Epithelial cell of proximal tubule (primary cell): ENCODE data around the gene CCDC121. TPM values are rescaled to one million over a fixed set of nuclear protein-coding genes. Genes with fewer than 3 reads are reported as not detected.

ENCODE experiments used
- DNase-seq: peaks from one replicate; pipeline ENCODE4 v3.0.0-alpha.2; 2011; ENCODE audit warnings: low read depth
- H3K4me3 ChIP-seq: 2 replicates; pipeline ENCODE4 v1.5.1; 2011; ENCODE audit warnings: low read depth, mild to moderate bottlenecking, low read length
- CTCF ChIP-seq: conservative IDR thresholded peaks from 2 replicates; pipeline ENCODE4 v1.5.1; 2012; ENCODE audit warnings: low read depth, mild to moderate bottlenecking, low read length
- total RNA-seq: library from RNA; depleted of rRNA; stranded (reverse); fragments of >200 nt; gene quantifications from 2 replicates; pipeline ENCODE4 v1.2.3, GENCODE V29; 2015

CCDC121 gene
- total RNA-seq, result 0.12 and 2.5 TPM in 2 replicates

- TF ChIP-seq CTCF, result no peak
- peak; percentile 56 for DNase-seq
- H3K4me3 ChIP-seq, result peak within 1 kb of the TSS; percentile 94
These were observed at the start of gene CCDC121, which contains the start of gene GPN1 for GRCh38 chr2:27628767-27629709. CCDC121 (minus strand) TSS chr2:27629012; CDS start chr2:27627799, 1,213 bp downstream. GPN1 (plus strand) TSS chr2:27629050; CDS start chr2:27629059, 9 bp downstream.

GRCh38 chr2:27672723-27673486 is 44.1 kb upstream of the CCDC121 start:
- TF ChIP-seq CTCF, result no peak
- no peak overlapping the region for H3K4me3 ChIP-seq
- no peak for DNase-seq

GRCh38 chr2:27671235-27671634 is 42.4 kb upstream of the CCDC121 start:
- no peak overlapping the region for H3K4me3 ChIP-seq
- TF ChIP-seq CTCF, result no peak
- DNase-seq, result no peak

- DNase-seq, result no peak
- no peak overlapping the region for H3K4me3 ChIP-seq
- no peak for TF ChIP-seq CTCF
These were observed 38.6 kb upstream of the CCDC121 start for GRCh38 chr2:27667446-27667845.

- no peak for TF ChIP-seq CTCF
- DNase-seq, result no peak
These were observed 36.0 kb upstream of the CCDC121 start for GRCh38 chr2:27664622-27665363.

GRCh38 chr2:27664154-27664574 is 35.4 kb upstream of the CCDC121 start:
- TF ChIP-seq CTCF, result peak; percentile 8
- no peak for DNase-seq
- H3K4me3 ChIP-seq, result peak overlapping the region; percentile 95

More at GRCh38 chr2:27664622-27665363, 36.0 kb upstream of the CCDC121 start:
- peak overlapping the region; percentile 95 for H3K4me3 ChIP-seq
